Smooth muscle cell (in vitro differentiated cells): ENCODE measurements around the gene DISC1. TPM values are rescaled to one million over a fixed set of nuclear protein-coding genes. Genes with fewer than 3 reads are reported as not detected.
"Not testable (repeated sequence)": the region's sequence is repeated elsewhere in the genome, so short reads cannot be mapped to it uniquely, and the experiment has no call there.

Experiments
- DNase-seq: peaks from one replicate; lab custom pipeline; 2025; ENCODE audit not compliant: unreplicated experiment; lab: John Stamatoyannopoulos, UW
- H2AFZ ChIP-seq: fragments of 200-600 bp; sonication (generic); 2 replicates; pipeline ENCODE4 v1.6.0; 2016; ENCODE audit warnings: antibody characterized with exemption, low read depth, mild to moderate bottlenecking
- H3F3A ChIP-seq: fragments of 200-600 bp; sonication (generic); 2 replicates; pipeline ENCODE4 v1.6.0; 2017; ENCODE audit warnings: antibody characterized with exemption, low read depth
- H3K27ac ChIP-seq: fragments of 200-600 bp; sonication (generic); 2 replicates; pipeline ENCODE4 v1.5.1; 2016; ENCODE audit warnings: low read depth, mild to moderate bottlenecking
- H3K27me3 ChIP-seq: fragments of 200-600 bp; sonication (generic); 2 replicates; pipeline ENCODE4 v1.6.1; 2016; ENCODE audit warnings: low read depth, mild to moderate bottlenecking
- H3K36me3 ChIP-seq: fragments of 200-600 bp; sonication (generic); 2 replicates; pipeline ENCODE4 v1.5.1; 2016; ENCODE audit warnings: low read depth
- H3K4me1 ChIP-seq: fragments of 200-600 bp; sonication (generic); 2 replicates; pipeline ENCODE4 v1.5.1; 2016; ENCODE audit warnings: low read depth
- H3K4me2 ChIP-seq: fragments of 200-600 bp; sonication (generic); 2 replicates; pipeline ENCODE4 v1.6.0; 2016; ENCODE audit warnings: mild to moderate bottlenecking
- H3K4me3 ChIP-seq: fragments of 200-600 bp; sonication (generic); 2 replicates; pipeline ENCODE4 v1.5.1; 2016; ENCODE audit warnings: mild to moderate bottlenecking
- H3K79me2 ChIP-seq: fragments of 200-600 bp; sonication (generic); 2 replicates; pipeline ENCODE4 v1.6.0; 2016; ENCODE audit warnings: low read depth, mild to moderate bottlenecking
- H3K9ac ChIP-seq: fragments of 200-600 bp; sonication (generic); 2 replicates; pipeline ENCODE4 v1.6.0; 2016; ENCODE audit warnings: low read depth
- H3K9me3 ChIP-seq: fragments of 200-600 bp; sonication (generic); replicated peaks from 2 replicates; pipeline ENCODE4 v1.5.1; 2016; ENCODE audit warnings: low read depth
- H4K20me1 ChIP-seq: fragments of 200-600 bp; sonication (generic); 2 replicates; pipeline ENCODE4 v1.6.0; 2016; ENCODE audit warnings: low read depth
- WGBS: methylation state at CpG from one replicate; pipeline ENCODE4 v1.1.7; 2016; ENCODE audit warnings: low lambda C conversion rate; 5-methylcytosine and 5-hydroxymethylcytosine counted together
- polyA plus RNA-seq: library from polyadenylated mRNA; unstranded; fragments of >200 nt; fragmentation: Nextera tagmentation; extraction: Ambion mirVana; gene quantifications from 2 replicates; pipeline ENCODE4 v1.2.1, GENCODE V29; 2016
- total RNA-seq: library from RNA; depleted of rRNA; stranded (reverse); fragments of >200 nt; gene quantifications from 2 replicates; pipeline ENCODE4 v1.2.3, GENCODE V29; 2014
- TF ChIP-seq, protein P1 (sequence below): fragments of 200-600 bp; sonication (generic); IDR thresholded peaks from 2 replicates; pipeline ENCODE4 v1.5.1; 2017; ENCODE audit warnings: borderline replicate concordance, mild to moderate bottlenecking, antibody characterized with exemption; ENCODE audit not compliant: insufficient read depth, poor library complexity, severe bottlenecking

DISC1 gene
- total and polyA plus RNA-seq, 2 experiments from 2014 or later = 0.89 to 4.3 TPM

- no peaks in the 10 kb centered on the region for H3F3A ChIP-seq
- no peak overlapping the region for H3K4me3 ChIP-seq
- H3K4me1 ChIP-seq = no peaks in the 10 kb centered on the region
- H3K27me3 ChIP-seq = peaks cover 13% of the 10 kb centered on the region
- TF ChIP-seq, protein P1, sequence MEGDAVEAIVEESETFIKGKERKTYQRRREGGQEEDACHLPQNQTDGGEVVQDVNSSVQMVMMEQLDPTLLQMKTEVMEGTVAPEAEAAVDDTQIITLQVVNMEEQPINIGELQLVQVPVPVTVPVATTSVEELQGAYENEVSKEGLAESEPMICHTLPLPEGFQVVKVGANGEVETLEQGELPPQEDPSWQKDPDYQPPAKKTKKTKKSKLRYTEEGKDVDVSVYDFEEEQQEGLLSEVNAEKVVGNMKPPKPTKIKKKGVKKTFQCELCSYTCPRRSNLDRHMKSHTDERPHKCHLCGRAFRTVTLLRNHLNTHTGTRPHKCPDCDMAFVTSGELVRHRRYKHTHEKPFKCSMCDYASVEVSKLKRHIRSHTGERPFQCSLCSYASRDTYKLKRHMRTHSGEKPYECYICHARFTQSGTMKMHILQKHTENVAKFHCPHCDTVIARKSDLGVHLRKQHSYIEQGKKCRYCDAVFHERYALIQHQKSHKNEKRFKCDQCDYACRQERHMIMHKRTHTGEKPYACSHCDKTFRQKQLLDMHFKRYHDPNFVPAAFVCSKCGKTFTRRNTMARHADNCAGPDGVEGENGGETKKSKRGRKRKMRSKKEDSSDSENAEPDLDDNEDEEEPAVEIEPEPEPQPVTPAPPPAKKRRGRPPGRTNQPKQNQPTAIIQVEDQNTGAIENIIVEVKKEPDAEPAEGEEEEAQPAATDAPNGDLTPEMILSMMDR = no peak
- H3K36me3 ChIP-seq = no peaks in the 10 kb centered on the region
- no peak overlapping the region for H3K27ac ChIP-seq
- H3K4me2 ChIP-seq = no peak overlapping the region
- H3K9ac ChIP-seq = no peak overlapping the region
- no peak for DNase-seq
- WGBS = 77% methylated on average over 2 of the region's 2 CpGs
- H3K9me3 ChIP-seq = no peaks in the 10 kb centered on the region
- no peaks in the 10 kb centered on the region for H4K20me1 ChIP-seq
- H2AFZ ChIP-seq = no peak overlapping the region
- no peaks in the 10 kb centered on the region for H3K79me2 ChIP-seq
These were observed 9.9 kb upstream of the DISC1 start for GRCh38 chr1:231616667-231617066.

GRCh38 chr1:231618609-231619256, 7.9 kb upstream of the DISC1 start:
- Histone ChIP-seq H3K79me2 (no peaks in the 10 kb centered on the region), H3K4me3 (no peak overlapping the region), H3K9ac (no peak overlapping the region), H3K4me1 (no peaks in the 10 kb centered on the region), H3K9me3 (no peaks in the 10 kb centered on the region), H3K27me3 (peaks cover 31% of the 10 kb centered on the region), H3F3A (no peaks in the 10 kb centered on the region), H2AFZ (no peak overlapping the region), H3K4me2 (no peak overlapping the region), H4K20me1 (no peaks in the 10 kb centered on the region), H3K27ac (no peak overlapping the region), H3K36me3 (no peaks in the 10 kb centered on the region)
- 74% methylated on average over 7 of the region's 7 CpGs for WGBS
- TF ChIP-seq, protein P1 = no peak
- no peak for DNase-seq

- no peak for DNase-seq
- Histone ChIP-seq H3K9me3 (no peaks in the 10 kb centered on the region), H2AFZ (no peak overlapping the region), H3K9ac (no peak overlapping the region), H3K4me1 (no peaks in the 10 kb centered on the region), H3K27ac (no peak overlapping the region), H3F3A (no peaks in the 10 kb centered on the region), H3K36me3 (no peaks in the 10 kb centered on the region), H3K4me3 (no peak overlapping the region), H3K4me2 (no peak overlapping the region), H3K27me3 (peaks cover 35% of the 10 kb centered on the region), H4K20me1 (no peaks in the 10 kb centered on the region), H3K79me2 (no peaks in the 10 kb centered on the region)
- TF ChIP-seq, protein P1 = no peak
These were observed 7.3 kb upstream of the DISC1 start for GRCh38 chr1:231619257-231619634.

- not testable (repeated sequence) for H2AFZ ChIP-seq, H3K36me3 ChIP-seq, H3K4me3 ChIP-seq, DNase-seq, H3K27ac ChIP-seq, H3K79me2 ChIP-seq, H4K20me1 ChIP-seq, H3K4me1 ChIP-seq, H3K9ac ChIP-seq, H3K9me3 ChIP-seq, H3K4me2 ChIP-seq
- peaks cover 18% of the 10 kb centered on the region for H3F3A ChIP-seq
- peaks cover 36% of the 10 kb centered on the region for H3K27me3 ChIP-seq
- 90% methylated on average over 4 of the region's 4 CpGs for WGBS
These were observed 1.5 kb upstream of the DISC1 start for GRCh38 chr1:231625042-231625441.
